ENCODE measurements around the gene KNOP1. TPM values are rescaled to one million over a fixed set of nuclear protein-coding genes. Genes with fewer than 3 reads are reported as not detected.
A peak's percentile ranks its signal among the peaks of the same experiment; 100 is the strongest.

KNOP1 gene
- total RNA-seq, 1 donor from 2014 or later = 10.5 TPM

GRCh38 chr16:19707569-19708295 lies 10.3 kb downstream of the KNOP1 start:
- DNase-seq (ENCODE audit: low read depth in 2 of 2) = no peak

DNA sequence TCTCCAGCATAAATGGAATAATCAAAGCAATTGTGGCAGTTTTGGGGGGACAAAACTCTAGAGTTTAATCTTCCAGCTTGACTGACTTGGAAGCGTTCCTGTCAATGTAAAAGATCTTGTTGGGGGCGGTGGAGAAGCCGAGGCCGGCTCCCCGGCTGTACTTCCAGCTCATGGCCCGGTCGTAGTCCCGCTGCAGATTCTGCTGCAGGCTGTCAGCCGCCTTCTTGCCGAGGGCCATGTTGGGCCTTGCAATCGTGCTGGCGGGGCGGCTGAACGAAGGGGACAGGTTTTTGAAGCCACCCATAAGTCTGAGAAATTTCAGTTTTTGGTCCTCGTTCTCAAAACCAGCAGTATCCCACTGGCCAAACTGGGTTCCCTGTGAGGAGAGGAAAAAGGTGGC lies 11.2 kb downstream of the KNOP1 start:
- DNase-seq (ENCODE audit: low read depth in 2 of 2) = no peak

GRCh38 chr16:19705843-19706242 lies 12.2 kb downstream of the KNOP1 start:
- DNase-seq (ENCODE audit: low read depth in 2 of 2) = no peak

DNA sequence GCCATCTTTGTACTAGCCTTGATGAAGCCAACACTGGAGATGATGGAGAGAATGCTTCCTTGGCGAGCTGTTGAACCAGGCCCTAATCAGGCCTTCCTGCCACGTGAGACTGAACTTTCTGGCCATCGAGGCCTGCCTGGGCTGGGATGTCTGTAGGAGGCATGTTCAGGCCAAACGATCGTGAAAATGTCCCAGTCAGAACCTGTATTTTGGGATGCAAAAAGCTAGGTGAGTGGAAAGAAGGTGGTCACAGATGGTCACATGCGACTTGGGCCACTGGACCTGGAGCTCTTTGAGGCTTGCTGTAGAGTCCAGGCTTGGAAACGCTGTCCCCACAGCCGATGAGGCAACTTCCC lies 12.9 kb downstream of the KNOP1 start:
- DNase-seq (ENCODE audit: low read depth in 2 of 2) = no peak

- DNase-seq (ENCODE audit: low read depth in 2 of 2) = peak in 1 of 2 donors; percentile 98
These were observed 13.5 kb downstream of the KNOP1 start for GRCh38 chr16:19704321-19705145.

DNA sequence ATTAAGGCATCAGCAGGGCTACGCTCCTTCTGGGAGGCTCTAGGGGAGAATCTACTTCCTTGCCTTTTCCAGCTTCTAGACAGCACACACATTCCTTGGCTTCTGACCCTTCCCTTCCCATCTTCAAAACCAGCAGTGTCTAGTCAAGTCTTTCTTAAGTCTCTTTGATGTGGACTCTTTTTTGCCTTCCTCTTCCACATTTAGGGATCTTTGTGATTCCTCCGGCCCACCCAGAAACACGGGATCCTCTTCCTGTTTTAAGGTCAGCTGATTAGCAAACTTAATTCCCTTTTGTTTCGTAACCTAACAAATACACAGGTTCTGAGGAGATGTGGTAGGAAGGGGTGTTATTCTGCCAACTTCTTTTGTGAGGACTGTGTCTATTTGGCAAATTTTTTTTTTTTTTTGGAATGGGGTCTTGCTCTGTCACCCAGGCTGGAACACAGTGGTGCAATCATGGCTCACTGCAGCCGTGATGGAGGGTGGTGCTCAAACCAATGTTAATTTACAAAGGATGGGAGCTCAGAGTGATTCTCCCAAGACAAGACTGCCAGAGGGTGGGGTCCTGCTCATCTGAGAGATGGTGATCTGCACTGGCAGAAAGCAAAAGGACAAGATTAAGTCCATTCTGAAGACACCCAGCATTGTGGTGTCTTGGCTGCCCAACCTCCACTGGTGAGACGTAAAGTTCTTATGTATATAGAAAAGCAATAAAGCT lies 14.7 kb downstream of the KNOP1 start:
- DNase-seq (ENCODE audit: low read depth in 2 of 2) = no peak

GRCh38 chr16:19701091-19701490 lies 16.9 kb downstream of the KNOP1 start:
- DNase-seq (ENCODE audit: low read depth in 2 of 2) = no peak

- DNase-seq (ENCODE audit: low read depth in 2 of 2) = peak; percentile 36 to 85
These were observed 17.7 kb downstream of the KNOP1 start for GRCh38 chr16:19700319-19700781.

GRCh38 chr16:19699472-19699871 lies 18.6 kb downstream of the KNOP1 start:
- no peak for DNase-seq (ENCODE audit: low read depth in 2 of 2)

- no peak for DNase-seq (ENCODE audit: low read depth in 2 of 2)
These were observed 19.3 kb downstream of the KNOP1 start for GRCh38 chr16:19698480-19699465.

DNA sequence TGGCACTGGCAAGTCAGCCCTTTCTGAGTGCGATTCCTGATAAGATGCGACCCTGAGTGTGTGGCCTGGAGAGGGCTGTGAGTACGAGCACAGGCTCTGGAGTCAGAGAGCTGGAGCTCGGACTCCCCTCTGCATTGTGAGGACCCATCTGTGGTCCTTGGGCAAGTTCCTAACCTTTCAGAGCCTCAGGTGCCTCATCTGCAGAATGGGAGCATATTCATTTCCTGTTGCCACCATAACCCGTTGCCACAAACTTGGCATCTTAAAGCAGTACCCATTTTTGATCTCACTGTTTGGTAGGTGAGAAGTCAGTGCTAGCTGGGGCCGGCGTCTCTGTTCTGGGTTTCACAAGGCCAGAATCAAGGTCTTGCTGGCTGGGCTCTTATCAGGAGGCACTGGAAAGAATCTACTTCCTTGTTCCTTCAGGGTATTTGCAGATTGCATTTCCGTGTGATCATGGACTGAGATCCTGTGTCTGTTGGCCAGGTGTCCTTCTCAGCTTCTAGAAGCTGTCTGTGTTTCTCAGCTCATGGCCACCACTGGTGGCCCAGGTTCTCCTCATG lies 20.2 kb downstream of the KNOP1 start:
- DNase-seq (ENCODE audit: low read depth in 2 of 2) = no peak

DNA sequence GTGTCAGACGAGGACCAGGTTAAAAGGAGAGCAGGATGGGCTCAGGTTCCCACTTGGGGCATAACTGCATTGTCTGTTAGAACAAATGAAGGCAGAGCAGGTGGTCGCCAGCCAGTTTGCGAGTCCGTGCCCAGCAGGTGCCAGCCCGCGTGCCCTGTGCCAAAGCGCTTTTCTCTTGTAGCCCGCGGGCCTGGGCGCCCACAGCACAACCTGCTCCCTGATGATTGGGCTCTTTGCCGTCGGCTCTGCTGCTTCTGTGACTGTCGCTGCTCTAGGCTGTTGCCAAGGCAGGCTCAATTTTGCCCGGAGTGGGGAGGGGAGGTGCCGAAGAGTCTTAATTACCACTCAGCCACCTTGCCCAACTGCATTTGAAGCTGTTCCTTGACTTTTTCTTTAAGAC lies 21.1 kb downstream of the KNOP1 start:
- DNase-seq (ENCODE audit: low read depth in 2 of 2) = no peak

GRCh38 chr16:19696328-19696727 lies 21.7 kb downstream of the KNOP1 start:
- peak; percentile 98 to 99 for DNase-seq (ENCODE audit: low read depth in 2 of 2)

DNA sequence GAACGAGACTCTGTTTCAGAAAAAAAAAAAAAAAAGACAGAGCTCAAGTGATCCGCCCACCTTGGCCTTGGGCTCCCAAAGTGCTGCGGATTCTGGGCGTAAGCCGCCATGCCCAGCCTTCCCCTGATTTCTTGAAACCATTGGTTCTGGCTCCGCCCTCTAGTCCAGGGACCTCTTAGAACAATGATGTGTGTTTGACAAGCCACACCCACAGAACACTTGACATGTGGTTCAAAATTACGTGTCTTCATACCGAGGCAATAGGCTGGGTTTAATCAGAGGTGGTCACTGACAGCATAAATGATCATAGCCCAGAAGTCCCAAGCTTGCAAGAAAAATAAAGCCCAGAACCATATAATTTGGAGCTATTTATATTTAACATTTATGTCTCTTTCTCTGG lies 23.0 kb downstream of the KNOP1 start:
- no peak for DNase-seq (ENCODE audit: low read depth in 2 of 2)

DNA sequence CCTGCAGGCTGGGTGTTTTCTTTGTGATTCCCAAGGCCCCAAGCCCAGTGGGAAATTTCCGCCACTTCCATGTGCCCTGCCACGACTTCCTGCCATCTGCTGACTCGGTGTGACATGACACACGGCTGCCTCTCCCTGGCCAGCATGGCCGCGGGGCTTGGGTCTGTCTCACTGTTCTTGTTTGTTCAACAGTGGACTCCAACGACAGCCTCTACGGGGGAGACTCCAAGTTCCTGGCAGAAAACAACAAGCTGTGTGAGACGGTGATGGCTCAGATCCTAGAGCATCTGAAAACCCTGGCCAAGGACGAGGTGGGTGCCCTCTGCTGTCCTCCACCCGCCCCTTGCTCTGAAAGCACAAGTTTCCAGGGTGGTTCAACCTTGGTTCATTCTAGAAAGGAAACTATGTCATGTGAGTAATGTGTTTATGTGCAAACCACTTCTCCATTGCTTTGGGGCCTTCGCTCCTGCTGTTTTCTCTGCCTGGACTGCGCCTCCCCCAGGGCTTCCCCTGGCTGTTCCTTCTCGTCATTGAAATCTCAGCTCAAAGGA lies 26.8 kb downstream of the KNOP1 start:
- peak; percentile 46 to 88 for DNase-seq (ENCODE audit: low read depth in 2 of 2)

DNA sequence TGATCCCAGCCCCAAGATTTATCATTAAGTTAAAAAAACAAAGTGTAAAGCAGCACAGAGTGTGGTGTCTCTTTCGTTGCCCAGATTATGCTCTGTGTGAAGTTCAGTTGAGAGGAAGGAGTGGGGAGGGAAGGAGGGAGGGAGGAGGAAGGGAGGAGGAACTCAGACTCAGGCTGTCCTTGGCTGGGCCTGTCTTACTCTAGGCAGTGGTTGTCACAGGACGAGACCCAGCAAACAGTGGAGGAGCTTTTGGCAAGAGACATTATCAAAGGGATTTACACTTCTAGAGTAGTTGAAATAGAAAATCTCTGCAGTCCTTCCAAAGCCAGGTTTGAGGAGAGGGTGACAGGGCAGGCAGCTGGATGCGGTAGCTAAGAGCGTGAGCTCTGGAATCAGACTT lies 27.8 kb downstream of the KNOP1 start:
- peak in 1 of 2 donors; percentile 29 for DNase-seq (ENCODE audit: low read depth in 2 of 2)

DNA sequence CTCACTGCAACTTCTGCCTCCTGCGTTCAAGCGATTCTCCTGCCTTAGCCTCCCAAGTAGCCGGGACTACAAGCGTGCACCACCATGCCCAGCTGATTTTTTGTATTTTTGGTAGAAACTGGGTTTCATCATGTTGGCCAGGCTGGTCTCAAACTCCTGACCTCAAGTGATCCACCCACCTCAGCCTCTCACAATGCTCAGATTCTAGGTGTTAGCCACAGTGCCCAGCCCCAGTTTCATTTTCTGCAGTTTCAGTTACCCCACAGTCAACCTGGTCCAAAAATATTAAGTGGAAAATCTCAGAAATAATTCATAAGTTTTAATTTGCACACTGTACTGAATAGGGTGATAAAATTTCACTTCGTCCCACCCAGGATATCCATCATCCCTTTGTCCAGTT lies 28.7 kb downstream of the KNOP1 start:
- DNase-seq (ENCODE audit: low read depth in 2 of 2) = no peak

- DNase-seq (ENCODE audit: low read depth in 2 of 2) = no peak
These were observed 29.5 kb downstream of the KNOP1 start for GRCh38 chr16:19688396-19689024.

- no peak for DNase-seq (ENCODE audit: low read depth in 2 of 2)
These were observed 30.7 kb downstream of the KNOP1 start for GRCh38 chr16:19687279-19687678.

DNA sequence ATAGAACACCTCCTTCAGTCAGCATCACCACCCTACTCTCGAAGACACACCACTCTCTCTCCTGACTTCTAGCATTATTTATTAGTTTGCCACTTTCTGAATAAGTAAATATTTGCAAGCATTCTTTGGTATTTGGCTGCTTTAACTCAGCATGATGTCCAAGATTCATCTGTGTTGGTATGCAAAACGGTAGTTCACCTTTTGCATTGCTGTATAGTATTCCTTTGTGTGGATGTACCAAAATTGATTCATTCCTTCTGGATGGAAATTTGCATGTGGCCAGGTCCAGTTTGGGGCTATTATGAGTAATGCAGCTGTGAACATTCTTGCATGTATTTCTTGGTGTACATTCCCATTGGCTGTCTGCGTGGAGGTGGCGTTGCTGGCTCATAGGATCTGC lies 32.9 kb downstream of the KNOP1 start:
- no peak for DNase-seq (ENCODE audit: low read depth in 2 of 2)

All from lung microvascular endothelial cell (primary cell).